NCI-H1436 (cell line): ENCODE data around the gene CSAG3.
A peak's percentile ranks its signal among the peaks of the same experiment; 100 is the strongest.
"Not testable (repeated sequence)": the region's sequence is repeated elsewhere in the genome, so short reads cannot be mapped to it uniquely, and the experiment has no call there.

Experiments
- DNase-seq: peaks from one replicate; lab custom pipeline; 2025; lab: John Stamatoyannopoulos, UW

The CSAG3 gene

DNA sequence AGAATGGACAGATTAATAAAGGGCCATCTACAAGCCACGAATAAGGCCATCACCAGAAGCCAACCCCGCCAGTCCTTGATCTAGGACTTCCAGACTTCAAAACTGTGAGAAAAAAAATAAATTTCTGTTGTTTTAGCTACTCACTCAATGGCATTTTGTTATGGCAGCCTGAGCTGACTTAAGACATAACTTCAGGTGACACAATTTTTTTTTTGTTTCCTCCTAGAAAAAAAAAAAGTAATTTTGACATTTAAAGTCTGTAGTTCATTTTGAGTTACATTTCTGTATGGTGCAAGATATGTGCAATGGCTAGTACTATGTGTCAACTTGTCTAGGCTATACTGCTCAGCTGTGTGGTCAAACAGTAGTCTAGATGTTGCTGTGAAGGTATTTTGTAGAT is at the start of gene CSAG3:
Gene CSAG3, plus strand, starts transcription at position 301 of the 400 bp plus-strand sequence.
- not testable (repeated sequence) for DNase-seq

DNA sequence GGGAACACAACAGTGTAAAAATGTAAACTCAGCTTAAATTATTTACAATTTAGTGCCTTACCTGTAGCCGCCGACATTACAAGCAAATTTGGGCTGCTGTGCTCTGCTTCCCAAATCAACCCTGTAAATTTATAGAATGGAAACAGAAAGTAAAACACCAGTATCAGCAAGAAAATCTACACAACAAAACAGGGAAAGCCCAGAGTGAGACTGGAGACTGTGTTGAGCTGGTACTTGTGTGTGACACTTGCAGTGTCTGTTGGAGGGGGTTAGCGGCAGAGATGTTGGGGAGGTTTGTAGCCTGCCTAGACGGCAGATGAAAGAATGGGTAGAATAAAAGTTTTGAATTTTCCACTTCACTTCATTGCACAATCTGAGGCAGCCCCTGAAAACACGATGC is 45.8 kb upstream of the CSAG3 start:
- not testable (repeated sequence) for DNase-seq

DNA sequence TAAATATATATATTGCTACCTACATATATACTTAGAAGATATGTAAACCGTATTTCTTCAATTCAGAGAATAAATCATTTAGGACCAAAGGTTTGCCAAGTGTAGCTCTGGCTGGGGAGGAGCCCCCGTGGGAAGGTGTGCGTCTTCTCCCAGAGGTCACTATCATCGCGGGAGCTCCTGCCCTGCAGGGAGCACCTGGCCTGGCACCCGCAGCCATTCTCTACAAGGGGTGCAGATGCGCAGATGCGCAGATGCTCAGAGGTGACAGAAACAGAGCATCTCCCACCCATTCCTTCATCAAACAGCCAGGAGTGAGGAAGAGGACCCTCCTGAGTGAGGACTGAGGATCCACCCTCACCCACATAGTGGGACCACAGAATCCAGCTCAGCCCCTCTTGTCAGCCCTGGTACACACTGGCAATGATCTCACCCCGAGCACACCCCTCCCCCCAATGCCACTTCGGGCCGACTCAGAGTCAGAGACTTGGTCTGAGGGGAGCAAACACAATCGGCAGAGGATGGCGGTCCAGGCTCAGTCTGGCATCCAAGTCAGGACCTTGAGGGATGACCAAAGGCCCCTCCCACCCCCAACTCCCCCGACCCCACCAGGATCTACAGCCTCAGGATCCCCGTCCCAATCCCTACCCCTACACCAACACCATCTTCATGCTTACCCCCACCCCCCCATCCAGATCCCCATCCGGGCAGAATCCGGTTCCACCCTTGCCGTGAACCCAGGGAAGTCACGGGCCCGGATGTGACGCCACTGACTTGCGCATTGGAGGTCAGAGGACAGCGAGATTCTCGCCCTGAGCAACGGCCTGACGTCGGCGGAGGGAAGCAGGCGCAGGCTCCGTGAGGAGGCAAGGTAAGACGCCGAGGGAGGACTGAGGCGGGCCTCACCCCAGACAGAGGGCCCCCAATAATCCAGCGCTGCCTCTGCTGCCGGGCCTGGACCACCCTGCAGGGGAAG is 44.9 kb upstream of the CSAG3 start, which contains the start of gene MAGEA2B:
Gene MAGEA2B, plus strand, starts transcription at position 814 of the 973 bp plus-strand sequence. CDS start 2,479 bp downstream, outside the sequence.
- DNase-seq: not testable (repeated sequence)

DNA sequence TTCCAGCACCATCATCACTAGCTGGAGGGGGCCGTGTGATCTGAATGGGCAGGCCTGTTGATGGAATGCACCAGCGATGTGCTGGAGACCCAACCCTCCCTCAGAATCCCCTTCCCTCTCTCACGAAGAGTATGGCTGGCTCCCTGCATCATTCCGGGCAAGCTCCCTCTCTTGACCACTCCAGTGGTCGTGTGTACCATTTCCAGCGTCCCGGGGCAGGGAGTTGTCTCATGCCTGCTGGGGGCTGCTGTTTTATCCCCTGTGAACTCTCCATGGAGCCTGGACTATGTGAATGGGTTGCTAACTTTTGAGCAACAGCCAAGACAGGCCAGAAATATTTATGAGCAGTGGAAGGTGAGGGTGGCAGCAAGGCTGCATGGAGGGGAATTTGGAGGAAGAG is 33.6 kb upstream of the CSAG3 start:
- DNase-seq: no peak

DNA sequence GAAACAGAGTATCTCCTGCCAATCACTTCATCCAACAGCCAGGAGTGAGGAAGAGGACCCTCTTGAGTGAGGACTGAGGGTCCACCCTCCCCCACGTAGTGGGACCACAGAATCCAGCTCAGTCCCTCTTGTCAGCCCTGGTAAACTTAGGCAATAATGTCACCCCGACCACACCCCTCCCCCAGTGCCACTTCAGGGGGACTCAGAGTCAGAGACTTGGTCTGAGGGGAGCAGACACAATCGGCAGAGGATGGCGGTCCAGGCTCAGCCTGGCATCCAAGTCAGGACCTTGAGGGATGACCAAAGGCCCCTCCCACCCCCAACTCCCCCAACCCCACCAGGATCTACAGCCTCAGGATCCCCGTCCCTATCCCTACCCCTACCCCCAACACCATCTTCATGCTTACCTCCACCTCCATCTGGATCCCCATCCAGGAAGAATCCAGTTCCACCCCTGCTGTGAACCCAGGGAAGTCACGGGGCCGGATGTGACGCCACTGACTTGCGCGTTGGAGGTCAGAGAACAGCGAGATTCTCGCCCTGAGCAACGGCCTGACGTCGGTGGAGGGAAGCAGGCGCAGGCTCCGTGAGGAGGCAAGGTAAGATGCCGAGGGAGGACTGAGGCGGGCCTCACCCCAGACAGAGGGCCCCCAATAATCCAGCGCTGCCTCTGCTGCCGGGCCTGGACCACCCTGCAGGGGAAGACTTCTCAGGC is 25.6 kb upstream of the CSAG3 start, which contains the start of the genes CSAG1 and MAGEA12:
Gene CSAG1, minus strand, starts transcription at position 461 of the 715 bp plus-strand sequence. CDS start 1,261 bp downstream, outside the sequence.
Gene MAGEA12, plus strand, starts transcription at position 497 of the 715 bp plus-strand sequence. CDS start 2,405 bp downstream, outside the sequence.
- DNase-seq: peak; percentile 91

DNA sequence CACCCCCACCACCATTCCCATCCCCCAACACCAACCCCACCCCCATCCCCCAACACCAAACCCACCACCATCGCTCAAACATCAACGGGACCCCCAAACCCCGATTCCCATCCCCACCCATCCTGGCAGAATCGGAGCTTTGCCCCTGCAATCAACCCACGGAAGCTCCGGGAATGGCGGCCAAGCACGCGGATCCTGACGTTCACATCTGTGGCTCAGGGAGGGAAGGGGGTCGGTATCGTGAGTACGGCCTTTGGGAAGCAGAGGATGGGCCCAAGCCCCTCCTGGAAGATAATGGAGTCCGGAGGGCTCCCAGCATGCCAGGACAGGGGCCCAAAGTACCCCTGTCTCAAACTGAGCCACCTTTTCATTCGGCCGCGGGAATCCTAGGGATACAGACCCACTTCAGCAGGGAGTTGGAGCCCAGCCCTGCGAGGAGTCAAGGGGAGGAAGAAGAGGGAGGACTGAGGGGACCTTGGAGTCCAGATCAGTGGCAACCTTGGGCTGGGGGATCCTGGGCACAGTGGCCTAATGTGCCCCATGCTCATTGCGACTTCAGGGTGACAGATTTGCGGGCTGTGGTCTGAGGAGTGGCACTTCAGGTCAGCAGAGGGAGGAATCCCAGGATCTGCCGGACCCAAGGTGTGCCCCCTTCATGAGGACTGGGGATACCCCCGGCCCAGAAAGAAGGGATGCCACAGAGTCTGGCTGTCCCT is 24.7 kb upstream of the CSAG3 start:
- DNase-seq: not testable (repeated sequence)

DNA sequence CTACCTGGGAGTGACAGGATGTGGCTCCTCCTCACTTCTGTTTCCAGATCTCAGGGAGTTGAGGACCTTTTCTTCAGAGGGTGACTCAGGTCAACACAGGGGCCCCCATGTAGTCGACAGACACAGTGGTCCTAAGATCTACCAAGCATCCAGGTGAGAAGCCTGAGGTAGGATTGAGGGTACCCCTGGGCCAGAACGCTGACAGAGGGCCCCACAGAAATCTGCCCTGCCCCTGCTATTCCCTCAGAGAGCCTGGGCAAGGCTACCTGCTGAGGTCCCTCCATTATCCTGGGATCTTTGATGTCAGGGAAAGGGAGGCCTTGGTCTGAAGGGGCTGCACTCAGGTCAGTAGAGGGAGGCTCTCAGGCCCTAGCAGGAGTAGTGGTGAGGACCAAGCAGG is 23.9 kb upstream of the CSAG3 start:
- no peak for DNase-seq

DNA sequence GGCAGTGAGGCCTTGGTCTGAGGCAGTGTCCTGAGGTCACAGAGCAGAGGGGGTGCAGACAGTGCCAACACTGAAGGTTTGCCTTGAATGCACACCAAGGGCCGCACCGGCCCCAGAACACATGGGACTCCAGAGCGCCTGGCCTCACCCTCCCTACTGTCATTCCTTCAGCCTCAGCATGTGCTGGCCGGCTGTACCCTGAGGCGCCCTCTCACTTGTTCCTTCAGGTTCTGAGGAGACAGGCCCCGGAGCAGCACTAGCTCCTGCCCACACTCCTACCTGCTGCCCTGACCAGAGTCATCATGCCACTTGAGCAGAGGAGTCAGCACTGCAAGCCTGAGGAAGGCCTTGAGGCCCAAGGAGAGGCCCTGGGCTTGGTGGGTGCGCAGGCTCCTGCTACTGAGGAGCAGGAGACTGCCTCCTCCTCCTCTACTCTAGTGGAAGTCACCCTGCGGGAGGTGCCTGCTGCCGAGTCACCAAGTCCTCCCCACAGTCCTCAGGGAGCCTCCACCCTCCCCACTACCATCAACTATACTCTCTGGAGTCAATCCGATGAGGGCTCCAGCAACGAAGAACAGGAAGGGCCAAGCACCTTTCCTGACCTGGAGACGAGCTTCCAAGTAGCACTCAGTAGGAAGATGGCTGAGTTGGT is 23.0 kb upstream of the CSAG3 start:
- no peak for DNase-seq

DNA sequence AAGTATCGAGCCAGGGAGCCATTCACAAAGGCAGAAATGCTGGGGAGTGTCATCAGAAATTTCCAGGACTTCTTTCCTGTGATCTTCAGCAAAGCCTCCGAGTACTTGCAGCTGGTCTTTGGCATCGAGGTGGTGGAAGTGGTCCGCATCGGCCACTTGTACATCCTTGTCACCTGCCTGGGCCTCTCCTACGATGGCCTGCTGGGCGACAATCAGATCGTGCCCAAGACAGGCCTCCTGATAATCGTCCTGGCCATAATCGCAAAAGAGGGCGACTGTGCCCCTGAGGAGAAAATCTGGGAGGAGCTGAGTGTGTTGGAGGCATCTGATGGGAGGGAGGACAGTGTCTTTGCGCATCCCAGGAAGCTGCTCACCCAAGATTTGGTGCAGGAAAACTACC is 22.5 kb upstream of the CSAG3 start:
- DNase-seq: not testable (repeated sequence)

DNA sequence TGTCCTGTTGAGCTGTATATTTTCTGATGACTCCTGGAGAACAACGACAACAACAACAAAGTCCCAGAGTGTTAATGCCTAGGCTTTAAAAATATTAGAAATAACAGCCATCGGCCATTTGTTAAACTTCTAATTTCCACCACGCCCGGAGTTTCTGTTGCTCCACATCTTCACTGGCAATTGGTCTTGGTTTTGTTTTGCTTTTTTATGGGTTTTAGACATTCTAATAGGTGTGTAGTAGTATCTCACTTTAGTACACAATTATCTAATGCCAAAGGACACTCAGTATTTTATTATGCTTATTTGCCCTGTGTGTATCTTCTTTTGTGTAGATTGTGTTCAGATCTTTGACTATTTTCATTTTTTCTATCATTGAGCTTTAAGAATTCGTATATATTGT is 20.5 kb upstream of the CSAG3 start:
- DNase-seq: no peak

DNA sequence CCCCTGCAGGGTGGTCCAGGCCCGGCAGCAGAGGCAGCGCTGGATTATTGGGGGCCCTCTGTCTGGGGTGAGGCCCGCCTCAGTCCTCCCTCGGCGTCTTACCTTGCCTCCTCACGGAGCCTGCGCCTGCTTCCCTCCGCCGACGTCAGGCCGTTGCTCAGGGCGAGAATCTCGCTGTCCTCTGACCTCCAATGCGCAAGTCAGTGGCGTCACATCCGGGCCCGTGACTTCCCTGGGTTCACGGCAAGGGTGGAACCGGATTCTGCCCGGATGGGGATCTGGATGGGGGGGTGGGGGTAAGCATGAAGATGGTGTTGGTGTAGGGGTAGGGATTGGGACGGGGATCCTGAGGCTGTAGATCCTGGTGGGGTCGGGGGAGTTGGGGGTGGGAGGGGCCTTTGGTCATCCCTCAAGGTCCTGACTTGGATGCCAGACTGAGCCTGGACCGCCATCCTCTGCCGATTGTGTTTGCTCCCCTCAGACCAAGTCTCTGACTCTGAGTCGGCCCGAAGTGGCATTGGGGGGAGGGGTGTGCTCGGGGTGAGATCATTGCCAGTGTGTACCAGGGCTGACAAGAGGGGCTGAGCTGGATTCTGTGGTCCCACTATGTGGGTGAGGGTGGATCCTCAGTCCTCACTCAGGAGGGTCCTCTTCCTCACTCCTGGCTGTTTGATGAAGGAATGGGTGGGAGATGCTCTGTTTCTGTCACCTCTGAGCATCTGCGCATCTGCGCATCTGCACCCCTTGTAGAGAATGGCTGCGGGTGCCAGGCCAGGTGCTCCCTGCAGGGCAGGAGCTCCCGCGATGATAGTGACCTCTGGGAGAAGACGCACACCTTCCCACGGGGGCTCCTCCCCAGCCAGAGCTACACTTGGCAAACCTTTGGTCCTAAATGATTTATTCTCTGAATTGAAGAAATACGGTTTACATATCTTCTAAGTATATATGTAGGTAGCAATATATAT is 5.0 kb upstream of the CSAG3 start, which contains the start of gene MAGEA2:
Gene MAGEA2, minus strand, starts transcription at position 157 of the 965 bp plus-strand sequence. CDS start 2,479 bp downstream, outside the sequence.
- DNase-seq: not testable (repeated sequence)

DNA sequence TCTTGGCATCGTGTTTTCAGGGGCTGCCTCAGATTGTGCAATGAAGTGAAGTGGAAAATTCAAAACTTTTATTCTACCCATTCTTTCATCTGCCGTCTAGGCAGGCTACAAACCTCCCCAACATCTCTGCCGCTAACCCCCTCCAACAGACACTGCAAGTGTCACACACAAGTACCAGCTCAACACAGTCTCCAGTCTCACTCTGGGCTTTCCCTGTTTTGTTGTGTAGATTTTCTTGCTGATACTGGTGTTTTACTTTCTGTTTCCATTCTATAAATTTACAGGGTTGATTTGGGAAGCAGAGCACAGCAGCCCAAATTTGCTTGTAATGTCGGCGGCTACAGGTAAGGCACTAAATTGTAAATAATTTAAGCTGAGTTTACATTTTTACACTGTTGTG is 4.1 kb upstream of the CSAG3 start:
- DNase-seq: not testable (repeated sequence)

DNA sequence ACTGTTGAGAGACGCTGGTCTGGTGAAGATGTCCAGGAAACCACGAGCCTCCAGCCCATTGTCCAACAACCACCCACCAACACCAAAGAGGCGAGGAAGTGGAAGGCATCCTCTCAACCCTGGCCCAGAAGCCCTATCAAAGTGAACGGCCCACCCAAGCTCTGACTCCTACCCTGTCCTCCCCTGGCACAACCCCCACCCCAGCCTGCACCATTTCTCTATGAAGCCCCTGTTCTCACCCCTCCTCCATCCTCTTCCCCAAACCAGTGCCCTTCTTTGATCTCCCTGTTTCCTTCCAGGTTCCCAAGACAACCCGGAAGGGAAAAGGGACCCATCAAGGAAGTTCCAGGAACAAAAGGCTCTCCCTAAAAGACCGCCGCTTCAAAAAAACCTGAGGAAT is 526 bp downstream of the CSAG3 start:
- DNase-seq: not testable (repeated sequence)

DNA sequence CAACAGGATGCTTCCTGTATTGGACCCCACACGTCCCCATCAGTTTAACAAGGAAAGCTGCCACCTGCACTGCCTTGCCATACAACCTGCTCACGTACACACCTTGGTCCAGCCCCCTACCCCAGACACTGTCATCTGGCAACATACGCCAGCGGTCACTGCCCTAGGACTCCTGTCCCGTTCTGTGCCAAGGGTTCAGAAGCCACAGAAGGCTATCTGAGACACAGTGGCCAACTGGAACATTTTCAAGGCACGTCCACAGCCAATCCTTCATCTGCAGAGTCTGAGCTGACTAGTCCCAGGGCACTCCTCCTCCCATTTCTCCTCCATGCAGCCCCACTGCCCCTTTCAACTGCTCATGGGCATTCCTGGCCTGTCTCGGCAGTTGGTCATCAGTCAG is 2.6 kb downstream of the CSAG3 start:
- DNase-seq: not testable (repeated sequence)

DNA sequence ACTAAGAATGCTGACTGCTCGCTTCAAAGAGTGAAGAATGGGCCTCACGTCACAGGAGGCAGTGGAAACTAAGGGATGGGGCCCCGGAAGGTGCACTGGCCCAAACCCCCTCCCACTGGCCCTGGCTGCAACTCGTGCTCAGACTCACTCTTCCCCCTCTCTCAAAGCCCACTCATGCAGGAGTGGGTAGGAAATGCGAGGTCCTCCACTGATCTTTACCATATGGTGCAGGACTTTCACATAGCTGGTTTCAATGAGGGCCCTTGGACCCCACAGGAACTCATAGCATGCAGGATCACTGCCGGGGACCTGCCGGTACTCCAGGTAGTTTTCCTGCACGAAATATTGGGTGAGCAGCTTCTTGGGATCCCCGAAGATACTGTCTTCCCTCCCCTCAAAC is 7.5 kb downstream of the CSAG3 start:
- DNase-seq: not testable (repeated sequence)

DNA sequence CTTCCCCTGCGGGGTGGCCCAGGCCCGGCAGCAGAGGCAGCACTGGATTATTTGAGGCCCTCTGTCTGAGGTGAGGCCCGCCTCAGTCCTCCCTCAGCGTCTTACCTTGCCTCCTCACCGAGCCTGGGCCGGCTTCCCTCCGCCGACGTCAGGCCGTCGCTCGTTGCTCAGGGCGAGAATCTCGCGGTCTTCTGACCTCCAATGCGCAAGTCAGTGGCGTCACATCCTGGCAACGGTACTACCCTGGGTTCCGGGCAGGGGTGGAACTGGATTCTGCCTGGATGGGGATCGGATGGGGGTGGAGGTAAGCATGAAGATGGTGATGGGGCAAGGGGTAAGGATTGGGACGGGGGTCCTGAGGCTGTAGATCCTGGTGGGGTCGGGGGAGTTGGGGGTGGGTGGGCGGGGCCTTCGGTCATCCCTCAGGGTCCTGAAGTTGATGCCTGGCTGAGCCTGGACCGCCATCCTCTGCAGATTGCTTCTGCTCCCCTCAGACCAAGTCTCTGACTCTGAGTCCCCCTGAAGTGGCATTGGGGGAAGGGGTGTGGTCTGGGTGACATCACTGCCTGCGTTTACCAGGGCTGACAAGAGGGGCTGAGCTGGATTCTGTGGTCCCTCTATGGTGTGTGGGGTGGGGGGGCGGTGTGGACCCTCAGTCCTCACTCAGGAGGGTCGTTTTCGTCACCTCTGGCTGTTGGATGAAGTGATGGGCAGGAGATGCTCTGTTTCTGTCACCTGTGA is 10.7 kb downstream of the CSAG3 start, which contains the start of gene MAGEA6:
Gene MAGEA6, minus strand, starts transcription at position 141 of the 741 bp plus-strand sequence. CDS start 2,039 bp downstream, outside the sequence.
- DNase-seq: not testable (repeated sequence)

DNA sequence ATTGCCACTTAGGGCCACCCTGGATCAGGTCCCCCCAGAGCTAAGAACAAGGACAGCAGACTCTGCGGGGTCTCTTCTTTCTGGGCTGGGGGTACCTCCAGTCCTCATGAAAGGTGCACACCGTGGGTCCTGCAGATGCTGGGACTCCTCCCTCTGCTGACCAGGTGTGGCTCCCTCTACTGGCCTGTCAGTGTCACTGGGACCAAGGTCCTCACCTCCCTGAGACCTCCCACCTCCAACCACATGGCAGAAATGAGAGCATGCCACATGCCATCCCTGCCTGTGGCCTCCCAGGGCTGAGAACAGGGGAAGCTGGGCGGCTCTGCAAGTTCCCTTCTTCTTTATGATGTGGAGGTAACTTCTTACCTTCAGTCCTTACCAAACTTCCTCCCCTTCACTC is 28.0 kb downstream of the CSAG3 start:
- not testable (repeated sequence) for DNase-seq

DNA sequence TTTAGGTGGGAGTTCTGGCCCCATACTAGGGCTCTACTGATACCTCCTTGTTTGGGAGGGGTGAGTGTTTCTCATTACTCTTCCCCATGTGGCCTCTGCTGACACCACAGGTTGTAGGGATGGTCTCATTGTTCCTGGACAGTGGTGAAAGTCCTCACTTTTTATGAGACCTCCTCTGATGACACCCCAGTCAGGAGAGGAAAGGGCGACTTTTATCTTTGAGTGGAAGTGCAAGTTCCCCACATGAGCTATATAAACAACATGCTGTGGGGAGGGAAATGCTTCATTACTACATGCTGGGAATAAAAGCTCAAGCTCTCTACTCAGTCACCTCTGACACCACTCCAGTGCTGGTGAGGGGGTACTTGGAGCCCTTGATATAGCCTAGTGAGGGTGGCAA is 39.9 kb downstream of the CSAG3 start:
- no peak for DNase-seq

DNA sequence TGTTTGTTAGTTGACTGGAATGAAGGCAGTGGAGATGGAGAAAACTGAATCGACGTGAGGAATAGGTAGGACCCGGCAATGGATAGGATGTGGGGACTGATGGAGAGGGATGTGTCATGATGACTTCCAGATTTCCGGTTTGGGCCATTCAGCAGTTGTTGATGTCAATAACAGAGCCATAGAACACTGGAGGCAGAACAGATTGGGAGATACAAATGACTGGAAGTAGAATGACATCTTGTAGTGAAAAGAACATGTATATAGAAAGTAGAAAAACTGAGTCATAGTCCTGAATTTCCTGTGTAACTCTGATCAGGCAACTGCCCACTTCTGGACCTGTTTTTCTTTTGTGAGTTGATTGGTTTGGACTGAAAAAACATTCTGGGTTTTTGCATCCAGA is 47.0 kb downstream of the CSAG3 start:
- DNase-seq: no peak
